Mesothelial cell of epicardium (in vitro differentiated cells): ENCODE results near the gene ZBTB43. TPM values are rescaled to one million over a fixed set of nuclear protein-coding genes. Genes with fewer than 3 reads are reported as not detected.

Source experiments
- DNase-seq, 2 experiments: peaks; one replicate each; pipeline ENCODE4 v3.0.0; 2021; ENCODE audit warnings: low spot score in 2 of 2; ENCODE audit not compliant: unreplicated experiment in 2 of 2
- H3K27ac Mint-ChIP-seq: 2 replicates; pipeline ENCODE4 v1.8.0; 2021; ENCODE audit warnings: mixed read lengths
- H3K27me3 Mint-ChIP-seq: 2 replicates; pipeline ENCODE4 v1.8.0; 2021; ENCODE audit warnings: low read depth, mixed read lengths
- H3K36me3 Mint-ChIP-seq: 2 replicates; pipeline ENCODE4 v1.8.0; 2021; ENCODE audit warnings: mixed read lengths
- H3K4me1 Mint-ChIP-seq: 2 replicates; pipeline ENCODE4 v1.8.0; 2021; ENCODE audit warnings: mixed read lengths
- H3K4me3 Mint-ChIP-seq: 2 replicates; pipeline ENCODE4 v1.8.0; 2021; ENCODE audit warnings: mild to moderate bottlenecking, moderate library complexity, mixed read lengths
- H3K9me3 Mint-ChIP-seq: 2 replicates; pipeline ENCODE4 v1.8.0; 2021; ENCODE audit warnings: mixed read lengths
- CTCF ChIP-seq: fragments of 200-600 bp; sonication (generic); IDR thresholded peaks from one replicate; pipeline ENCODE4 v1.5.0; 2021; ENCODE audit warnings: antibody characterized with exemption; ENCODE audit not compliant: unreplicated experiment
- total RNA-seq: library from RNA; stranded (reverse); gene quantifications from 3 replicates; pipeline ENCODE4 v1.2.1, GENCODE V29; 2021

ZBTB43 gene
- total RNA-seq, 1 donor from 2014 or later = 21.4 TPM

- H3K4me3 Mint-ChIP-seq = no peak overlapping the region
Measured at GRCh38 chr9:126788046-126788445, 16.8 kb upstream of the ZBTB43 start.

GRCh38 chr9:126788634-126789349, 16.0 kb upstream of the ZBTB43 start:
- Mint-ChIP-seq H3K4me3 (no peak overlapping the region), H3K27me3 (peaks cover 44% of the 10 kb centered on the region), H3K9me3 (no peaks in the 10 kb centered on the region), H3K4me1 (peaks cover 3% of the 10 kb centered on the region), H3K27ac (no peak overlapping the region), H3K36me3 (no peaks in the 10 kb centered on the region)
- no peak for TF ChIP-seq CTCF
- DNase-seq = no peak

More at GRCh38 chr9:126788046-126788445, 16.8 kb upstream of the ZBTB43 start:
- H3K27me3 Mint-ChIP-seq = peaks cover 47% of the 10 kb centered on the region
- no peak overlapping the region for H3K27ac Mint-ChIP-seq
- H3K9me3 Mint-ChIP-seq = no peaks in the 10 kb centered on the region
- H3K4me1 Mint-ChIP-seq = peaks cover 3% of the 10 kb centered on the region
- no peak for TF ChIP-seq CTCF
- DNase-seq = no peak
- H3K36me3 Mint-ChIP-seq = no peaks in the 10 kb centered on the region

GRCh38 chr9:126790561-126790960, 14.3 kb upstream of the ZBTB43 start:
- DNase-seq = no peak
- Mint-ChIP-seq H3K4me1 (peaks cover 3% of the 10 kb centered on the region), H3K9me3 (no peaks in the 10 kb centered on the region), H3K36me3 (no peaks in the 10 kb centered on the region), H3K27me3 (peaks cover 39% of the 10 kb centered on the region), H3K4me3 (no peak overlapping the region), H3K27ac (no peak overlapping the region)
- TF ChIP-seq CTCF = no peak

DNA sequence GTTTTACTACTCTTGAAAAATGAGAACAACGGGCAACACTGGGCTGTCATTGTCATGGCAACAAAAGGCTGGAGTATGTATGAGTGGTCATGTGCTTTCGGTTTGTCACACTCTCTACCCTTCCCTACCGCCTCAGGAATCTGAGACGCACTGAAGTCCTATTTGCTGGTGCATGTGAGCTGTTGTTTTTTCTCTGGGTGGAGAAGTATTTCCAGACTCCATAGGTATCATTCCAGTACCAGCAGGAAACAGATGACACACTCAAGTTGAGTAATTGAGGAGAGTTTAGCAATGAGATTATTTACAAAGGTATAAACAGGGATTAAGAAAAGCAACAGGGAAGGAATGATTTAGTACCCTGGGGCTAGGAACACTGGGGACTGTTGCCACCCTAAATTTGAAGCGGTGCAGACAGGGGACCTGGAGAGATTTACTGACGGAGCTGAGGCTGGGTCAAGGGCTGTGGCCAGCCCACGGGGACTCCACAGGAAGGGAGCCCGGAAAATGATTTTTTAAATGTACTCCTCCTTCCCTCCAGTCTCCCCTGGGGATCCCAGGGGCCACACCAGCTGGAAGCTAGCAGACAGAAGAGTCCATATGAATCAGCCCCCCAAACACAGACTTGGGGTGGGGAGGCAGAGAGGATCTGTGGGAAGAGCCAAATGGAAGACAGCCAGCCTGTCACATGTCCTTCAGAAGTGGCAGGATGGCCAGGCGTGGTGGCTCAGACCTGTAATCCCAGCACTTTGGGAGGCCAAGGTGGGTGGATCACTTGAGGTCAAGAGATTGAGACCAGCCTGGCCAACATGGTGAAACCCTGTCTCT, 13.2 kb upstream of the ZBTB43 start:
- Mint-ChIP-seq H3K36me3 (no peaks in the 10 kb centered on the region), H3K27me3 (peaks cover 36% of the 10 kb centered on the region)

More for the DNA sequence above, 13.2 kb upstream of the ZBTB43 start:
- DNase-seq = no peak
- no peak for TF ChIP-seq CTCF
- no peak overlapping the region for H3K27ac Mint-ChIP-seq
- no peaks in the 10 kb centered on the region for H3K9me3 Mint-ChIP-seq
- no peak overlapping the region for H3K4me3 Mint-ChIP-seq
- H3K4me1 Mint-ChIP-seq = peaks cover 3% of the 10 kb centered on the region
